Suprapubic skin (tissue), 4 donors: ENCODE results near the gene KIZ. TPM values are rescaled to one million over a fixed set of nuclear protein-coding genes. Genes with fewer than 3 reads are reported as not detected.

ENCODE experiments used
- DNase-seq, 2 donors: peaks; one replicate each; pipeline ENCODE4 v3.0.0-alpha.2; 2019; ENCODE audit warnings: low spot score in 2 of 2
- H3K27ac ChIP-seq: fragments of 200-600 bp; sonication (generic); one replicate; pipeline ENCODE4 v1.5.1; 2019
- H3K27me3 ChIP-seq: fragments of 200-600 bp; sonication (generic); one replicate; pipeline ENCODE4 v1.5.1; 2019
- H3K36me3 ChIP-seq: fragments of 200-600 bp; sonication (generic); one replicate; pipeline ENCODE4 v1.5.1; 2019
- H3K4me1 ChIP-seq: fragments of 200-600 bp; sonication (generic); one replicate; pipeline ENCODE4 v1.5.1; 2019
- H3K4me3 ChIP-seq: fragments of 200-600 bp; sonication (generic); one replicate; pipeline ENCODE4 v1.5.1; 2019; ENCODE audit warnings: mild to moderate bottlenecking
- H3K9me3 ChIP-seq: fragments of 200-600 bp; sonication (generic); one replicate; pipeline ENCODE4 v1.5.1; 2019
- EP300 ChIP-seq: sonication (generic); formaldehyde crosslinking; IDR thresholded peaks from one replicate; pipeline ENCODE4 v1.6.1; 2017; ENCODE audit warnings: antibody characterized with exemption
- POLR2A ChIP-seq, 2 donors: fragments of 450-650 bp; IDR thresholded peaks; one replicate each; pipeline ENCODE4 v1.6.1; 2017; ENCODE audit warnings: antibody characterized with exemption in 2 of 2, mild to moderate bottlenecking in 2 of 2, moderate library complexity in 2 of 2
- POLR2AphosphoS5 ChIP-seq, 3 donors: sonication (generic); formaldehyde crosslinking; IDR thresholded peaks; one replicate each; pipeline ENCODE4 v1.6.1; 2017; ENCODE audit warnings: antibody characterized with exemption in 3 of 3
- WGBS: methylation state at CpG from one replicate; pipeline ENCODE4 v1.1.5; 2018; 5-methylcytosine and 5-hydroxymethylcytosine counted together
- total RNA-seq, 4 donors: library from RNA; depleted of rRNA; stranded (reverse); fragments of >200 nt; gene quantifications; one replicate each; pipeline ENCODE4 v1.1.0, GENCODE V29; 2016
- TF ChIP-seq, protein P1 (sequence below), 2 donors: fragments of 200-600 bp in 1 of 2; fragments of 450-650 bp in 1 of 2; sonication (generic) in 1 of 2; IDR thresholded peaks; one replicate each; pipeline ENCODE4 v1.5.1; 2016 to 2019; ENCODE audit warnings: antibody characterized with exemption in 2 of 2, mild to moderate bottlenecking in 1 of 2, moderate library complexity in 1 of 2

Gene KIZ
- total RNA-seq, 4 donors from 2014 or later, result 14.7 to 43.0 (median 34.0) TPM

DNA sequence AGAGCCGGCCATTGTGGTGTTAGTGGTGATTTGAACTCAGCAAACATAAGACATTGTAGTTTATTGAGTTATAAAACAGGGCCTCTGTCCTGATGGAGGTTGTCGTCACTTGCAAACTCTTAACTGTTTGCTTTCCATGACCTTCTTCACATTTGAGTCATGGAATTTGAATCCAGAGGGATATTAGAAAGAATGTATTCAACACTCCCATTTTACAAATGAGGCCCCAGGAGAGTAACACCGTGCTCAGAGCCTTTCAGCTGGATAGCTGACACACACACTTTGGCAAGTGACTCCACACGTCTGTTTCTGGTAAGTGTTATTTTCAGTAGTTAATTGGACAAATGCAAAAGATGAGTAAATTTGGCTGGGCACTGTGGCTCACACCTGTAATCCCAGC is 104.8 kb downstream of the KIZ start:
- TF ChIP-seq POLR2AphosphoS5 (IDR thresholded peaks at IDR 0.05) (no peak), POLR2A (IDR thresholded peaks at IDR 0.05) (no peak), EP300 (no peak)
- TF ChIP-seq, protein P1, sequence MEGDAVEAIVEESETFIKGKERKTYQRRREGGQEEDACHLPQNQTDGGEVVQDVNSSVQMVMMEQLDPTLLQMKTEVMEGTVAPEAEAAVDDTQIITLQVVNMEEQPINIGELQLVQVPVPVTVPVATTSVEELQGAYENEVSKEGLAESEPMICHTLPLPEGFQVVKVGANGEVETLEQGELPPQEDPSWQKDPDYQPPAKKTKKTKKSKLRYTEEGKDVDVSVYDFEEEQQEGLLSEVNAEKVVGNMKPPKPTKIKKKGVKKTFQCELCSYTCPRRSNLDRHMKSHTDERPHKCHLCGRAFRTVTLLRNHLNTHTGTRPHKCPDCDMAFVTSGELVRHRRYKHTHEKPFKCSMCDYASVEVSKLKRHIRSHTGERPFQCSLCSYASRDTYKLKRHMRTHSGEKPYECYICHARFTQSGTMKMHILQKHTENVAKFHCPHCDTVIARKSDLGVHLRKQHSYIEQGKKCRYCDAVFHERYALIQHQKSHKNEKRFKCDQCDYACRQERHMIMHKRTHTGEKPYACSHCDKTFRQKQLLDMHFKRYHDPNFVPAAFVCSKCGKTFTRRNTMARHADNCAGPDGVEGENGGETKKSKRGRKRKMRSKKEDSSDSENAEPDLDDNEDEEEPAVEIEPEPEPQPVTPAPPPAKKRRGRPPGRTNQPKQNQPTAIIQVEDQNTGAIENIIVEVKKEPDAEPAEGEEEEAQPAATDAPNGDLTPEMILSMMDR (IDR thresholded peaks at IDR 0.05), result no peak
- Histone ChIP-seq H3K4me1 (peaks cover 6% of the 10 kb centered on the region), H3K4me3 (no peak overlapping the region), H3K36me3 (peaks cover 49% of the 10 kb centered on the region), H3K27ac (no peak overlapping the region), H3K9me3 (no peaks in the 10 kb centered on the region), H3K27me3 (no peaks in the 10 kb centered on the region)
- DNase-seq, result no peak
- 68% methylated on average over 4 of the region's 4 CpGs for WGBS

DNA sequence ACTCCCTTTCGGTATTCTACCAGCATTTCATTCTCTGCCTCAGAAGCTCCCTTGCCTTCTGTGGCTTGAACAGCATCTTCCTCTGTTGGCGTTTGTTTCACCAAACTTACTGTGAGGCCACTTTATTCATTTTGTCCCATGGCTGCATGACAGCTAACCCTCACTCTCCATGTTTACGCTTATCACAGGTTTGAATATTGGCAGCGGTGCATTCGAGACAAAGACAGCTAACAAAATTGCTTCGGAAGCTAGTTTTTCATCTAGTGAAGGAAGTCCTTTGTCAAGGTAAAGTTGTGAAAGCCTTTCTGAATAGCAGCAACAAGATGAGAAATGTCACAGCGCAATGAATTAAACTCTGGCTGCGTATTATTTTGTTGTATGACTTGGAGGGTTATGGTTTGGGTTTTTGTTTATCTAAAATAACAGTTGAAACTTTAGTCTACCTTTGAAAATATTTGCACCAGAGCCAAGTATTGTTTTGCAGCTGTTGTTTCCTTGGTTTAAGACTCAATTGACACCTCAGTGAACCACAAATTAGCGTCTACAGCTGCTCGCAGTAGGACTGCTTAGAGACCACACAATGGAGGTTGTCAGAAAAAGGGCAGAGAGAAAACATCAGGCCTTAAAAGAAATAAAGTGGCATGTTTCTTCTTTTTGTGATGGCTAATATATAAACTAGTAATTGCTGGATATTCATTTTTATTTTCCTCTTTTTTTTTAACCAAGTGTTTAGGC is 106.8 kb downstream of the KIZ start:
- peaks cover 49% of the 10 kb centered on the region for H3K36me3 ChIP-seq
- no peak overlapping the region for H3K27ac ChIP-seq
- TF ChIP-seq EP300 (no peak), POLR2A (IDR thresholded peaks at IDR 0.05) (no peak), POLR2AphosphoS5 (IDR thresholded peaks at IDR 0.05) (no peak)
- TF ChIP-seq, protein P1 (IDR thresholded peaks at IDR 0.05), result no peak
- peaks cover 10% of the 10 kb centered on the region for H3K4me1 ChIP-seq
- DNase-seq, result no peak
- no peaks in the 10 kb centered on the region for H3K27me3 ChIP-seq
- no peaks in the 10 kb centered on the region for H3K9me3 ChIP-seq
- 85% methylated on average over 10 of the region's 10 CpGs for WGBS
- no peak overlapping the region for H3K4me3 ChIP-seq

DNA sequence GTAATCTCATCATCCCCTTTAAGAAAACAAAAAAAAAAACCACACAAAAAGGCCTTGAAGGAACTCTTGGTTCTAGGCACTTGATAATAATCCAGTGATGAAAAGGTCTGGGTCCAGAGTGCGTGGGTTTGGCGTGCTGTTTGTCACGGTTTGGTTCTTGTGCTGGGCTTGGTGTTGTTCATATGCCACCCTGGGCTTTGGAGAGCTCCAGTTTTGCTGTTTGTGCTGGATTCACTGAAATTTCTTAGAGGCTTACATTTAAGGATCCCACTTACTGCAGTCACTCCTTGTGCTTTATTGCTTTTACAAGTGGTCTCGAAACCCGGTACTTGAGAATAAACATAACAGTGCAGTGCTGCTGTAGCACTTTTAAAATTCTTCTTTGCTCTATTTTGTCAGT is 108.4 kb downstream of the KIZ start:
- Histone ChIP-seq H3K27me3 (no peaks in the 10 kb centered on the region), H3K4me3 (no peak overlapping the region), H3K4me1 (peaks cover 10% of the 10 kb centered on the region), H3K36me3 (peaks cover 36% of the 10 kb centered on the region), H3K9me3 (no peaks in the 10 kb centered on the region), H3K27ac (no peak overlapping the region)
- no peak for DNase-seq
- TF ChIP-seq POLR2A (IDR thresholded peaks at IDR 0.05), result no peak
- no peak for TF ChIP-seq EP300
- TF ChIP-seq POLR2AphosphoS5 (IDR thresholded peaks at IDR 0.05), result no peak
- TF ChIP-seq, protein P1 (IDR thresholded peaks at IDR 0.05), result no peak
- WGBS, result 95% methylated on average over 5 of the region's 5 CpGs

DNA sequence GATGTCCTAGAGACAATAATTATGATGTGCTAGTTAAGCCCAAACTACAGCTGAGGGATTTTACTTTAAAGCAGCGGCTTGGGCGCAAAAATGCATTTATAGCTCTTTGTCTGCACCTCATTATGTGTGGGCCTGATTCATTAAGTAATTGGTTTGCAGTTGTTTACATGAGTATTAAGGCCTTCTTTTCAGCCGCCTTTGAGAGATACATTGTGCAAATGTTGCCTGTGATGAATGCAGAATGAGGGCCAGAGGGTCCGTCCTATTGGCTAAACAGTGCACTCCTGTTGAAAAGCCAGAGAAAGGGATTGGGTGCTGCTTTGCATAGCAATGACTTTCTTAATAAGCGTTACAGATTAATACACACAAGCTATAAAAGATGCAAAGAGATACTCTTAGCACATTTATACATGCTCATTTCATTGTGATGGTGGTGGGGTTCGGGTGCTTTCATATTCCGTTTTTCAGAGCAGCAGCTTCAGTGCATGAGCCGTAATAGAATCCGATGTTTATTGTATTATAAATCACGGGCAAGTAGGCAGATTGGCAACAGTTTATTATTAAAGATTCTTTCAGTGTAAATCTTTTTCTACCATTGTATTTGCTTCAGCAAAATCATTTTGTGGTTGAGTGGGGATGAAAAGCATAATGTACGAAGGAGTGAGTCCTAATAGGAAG is 109.1 kb downstream of the KIZ start:
- 85% methylated on average over 11 of the region's 11 CpGs for WGBS
- DNase-seq, result no peak
- Histone ChIP-seq H3K4me1 (peaks cover 10% of the 10 kb centered on the region), H3K4me3 (no peak overlapping the region), H3K27ac (no peak overlapping the region), H3K36me3 (peaks cover 30% of the 10 kb centered on the region), H3K9me3 (no peaks in the 10 kb centered on the region), H3K27me3 (no peaks in the 10 kb centered on the region)
- TF ChIP-seq, protein P1 (IDR thresholded peaks at IDR 0.05), result no peak
- TF ChIP-seq POLR2AphosphoS5 (IDR thresholded peaks at IDR 0.05) (no peak), EP300 (no peak), POLR2A (IDR thresholded peaks at IDR 0.05) (no peak)
